HCT116 (cell line): ENCODE data around the gene SLC24A3. TPM values are rescaled to one million over a fixed set of nuclear protein-coding genes. Genes with fewer than 3 reads are reported as not detected.

Experiments used
- ATAC-seq: fragments of 200-7000 bp; cut with Tn5 transposase; 2 replicates; pipeline ENCODE4 v1.9.1; 2020; ENCODE audit warnings: mild to moderate bottlenecking, moderate library complexity
- BruUV-seq: library from RNA; stranded (reverse); fragments of 400-500 nt; replicated peaks from 2 replicates; lab custom pipeline; 2021; lab: Mats Ljungman, UMichigan
- CTCF ChIA-PET: fragments of 300-600 bp; sonication (Branson Sonifier 250); formaldehyde crosslinking; loops from one replicate; lab custom pipeline; 2021; ENCODE audit warnings: antibody characterized with exemption; lab: Charles Lee
- POLR2A ChIA-PET: fragments of 300-600, 350-600 bp; sonication (Branson Sonifier 250); formaldehyde crosslinking; loops from one replicate; lab custom pipeline; 2021; ENCODE audit warnings: antibody characterized with exemption; lab: Charles Lee
- RAD21 ChIA-PET, 2 experiments: fragments of 300-600 bp; sonication (Branson Sonifier 250); formaldehyde crosslinking; loops; one replicate each; lab custom pipeline; 2023; ENCODE audit warnings: low total read pairs in 2 of 2; ENCODE audit not compliant: uncharacterized antibody in 2 of 2, unreplicated experiment in 2 of 2, low non-redundant PET in 1 of 2; lab: Charles Lee
- DNase-seq: peaks from one replicate; pipeline ENCODE4 v3.0.0-alpha.2; 2010; ENCODE audit warnings: low read depth, low spot score
- H2AFZ ChIP-seq: fragments of 200-600 bp; shearing (Covaris generic), sonication (generic); 2 replicates; pipeline ENCODE4 v1.6.1; 2017; ENCODE audit warnings: low read depth, mixed run types, mixed read lengths, antibody characterized with exemption, low read length; ENCODE audit not compliant: poor library complexity, severe bottlenecking
- H3K27ac ChIP-seq: 2 replicates; pipeline ENCODE4 v1.5.1; 2012; ENCODE audit warnings: low read depth, low read length
- H3K27me3 ChIP-seq: fragments of 200-600 bp; sonication (generic); 2 replicates; pipeline ENCODE4 v1.6.1; 2016; ENCODE audit warnings: mixed run types, low read length, mixed read lengths; ENCODE audit not compliant: insufficient read depth
- H3K36me3 ChIP-seq, 2 experiments: fragments of 200-500 bp in 1 of 2; fragments of 200-600 bp in 1 of 2; sonication (Bioruptor generic) in 1 of 2; sonication (generic) in 1 of 2; 2 replicates each; pipeline versions ENCODE4 v1.5.1 to v1.6.1; 2014 to 2016; ENCODE audit warnings: low read length in 2 of 2, inconsistent platforms in 1 of 2, mixed read lengths in 1 of 2, mixed run types in 1 of 2; ENCODE audit not compliant: insufficient read depth in 2 of 2, control insufficient read depth in 1 of 2
- H3K4me1 ChIP-seq, 2 experiments: fragments of 200-600 bp in 1 of 2; sonication (generic) in 1 of 2; 2 replicates each; pipeline versions ENCODE4 v1.5.1 to v1.6.1; 2012 to 2017; ENCODE audit warnings: low read length in 2 of 2, inconsistent platforms in 1 of 2, mild to moderate bottlenecking in 1 of 2, mixed read lengths in 1 of 2, mixed run types in 1 of 2, moderate library complexity in 1 of 2; ENCODE audit not compliant: insufficient read depth in 2 of 2, control insufficient read depth in 1 of 2
- H3K4me2 ChIP-seq: fragments of 200-600 bp; sonication (generic); 2 replicates; pipeline ENCODE4 v1.6.1; 2017; ENCODE audit warnings: mixed run types, low read length, mixed read lengths
- H3K4me3 ChIP-seq, 2 experiments: fragments of 200-600 bp in 1 of 2; sonication (generic) in 1 of 2; replicated peaks in 1 of 2; 2 replicates each; pipeline ENCODE4 v1.5.1; 2011 to 2016; ENCODE audit warnings: low read length in 2 of 2, control low read depth in 1 of 2, low read depth in 1 of 2, mild to moderate bottlenecking in 1 of 2, mixed read lengths in 1 of 2, mixed run types in 1 of 2
- H3K79me2 ChIP-seq: fragments of 200-600 bp; sonication (generic); 2 replicates; pipeline ENCODE4 v1.6.1; 2017; ENCODE audit warnings: mild to moderate bottlenecking, mixed run types, low read length, moderate library complexity, mixed read lengths; ENCODE audit not compliant: insufficient read depth
- H3K9ac ChIP-seq: fragments of 200-600 bp; sonication (generic); 2 replicates; pipeline ENCODE4 v1.6.1; 2016; ENCODE audit warnings: low read length, mixed read lengths
- H3K9me2 ChIP-seq: fragments of 200-600 bp; sonication (generic), shearing (Covaris generic); 2 replicates; pipeline ENCODE4 v1.6.1; 2017; ENCODE audit warnings: mixed run types, mild to moderate bottlenecking, moderate library complexity; ENCODE audit not compliant: insufficient read depth
- H3K9me3 ChIP-seq, 2 experiments: fragments of 200-500 bp in 1 of 2; fragments of 200-600 bp in 1 of 2; sonication (Bioruptor generic) in 1 of 2; sonication (generic) in 1 of 2; 2 replicates each; pipeline ENCODE4 v1.6.1; 2014 to 2017; ENCODE audit warnings: low read length in 2 of 2, mixed read lengths in 2 of 2, inconsistent platforms in 1 of 2, low read depth in 1 of 2, mild to moderate bottlenecking in 1 of 2, mixed run types in 1 of 2, moderate library complexity in 1 of 2; ENCODE audit not compliant: control insufficient read depth in 1 of 2, insufficient read depth in 1 of 2
- H4K20me1 ChIP-seq: fragments of 200-600 bp; sonication (generic), shearing (Covaris generic); 2 replicates; pipeline ENCODE4 v1.6.1; 2017; ENCODE audit warnings: mixed run types, mild to moderate bottlenecking, moderate library complexity; ENCODE audit not compliant: insufficient read depth
- CBX3 ChIP-seq: IDR thresholded peaks from 2 replicates; pipeline ENCODE4 v1.6.1; 2012; ENCODE audit warnings: low read depth
- CEBPB ChIP-seq: IDR thresholded peaks from 2 replicates; pipeline ENCODE4 v1.6.1; 2012; ENCODE audit warnings: low read depth
- EGR1 ChIP-seq: IDR thresholded peaks from 2 replicates; pipeline ENCODE4 v1.6.1; 2012; ENCODE audit warnings: low read depth
- ELF1 ChIP-seq: IDR thresholded peaks from 2 replicates; pipeline ENCODE4 v1.6.1; 2012; ENCODE audit warnings: low read depth, borderline replicate concordance
- EZH2 ChIP-seq: fragments of 200-600 bp; sonication (generic); IDR thresholded peaks from 2 replicates; pipeline ENCODE4 v1.6.1; 2017; ENCODE audit warnings: antibody characterized with exemption, mixed run types
- EZH2phosphoT487 ChIP-seq: fragments of 200-600 bp; IDR thresholded peaks from 2 replicates; pipeline ENCODE4 v1.6.1; 2018; ENCODE audit warnings: antibody characterized with exemption, borderline replicate concordance
- FOSL1 ChIP-seq: IDR thresholded peaks from 2 replicates; pipeline ENCODE4 v1.6.1; 2012; ENCODE audit warnings: low read depth
- JUND ChIP-seq: IDR thresholded peaks from 2 replicates; pipeline ENCODE4 v1.6.1; 2012
- POLR2AphosphoS5 ChIP-seq: IDR thresholded peaks from 2 replicates; pipeline ENCODE4 v1.6.1; 2011; ENCODE audit warnings: mild to moderate bottlenecking, low read depth, low read length, moderate library complexity
- REST ChIP-seq: IDR thresholded peaks from 2 replicates; pipeline ENCODE4 v1.6.1; 2012; ENCODE audit warnings: low read depth
- SP1 ChIP-seq: IDR thresholded peaks from 2 replicates; pipeline ENCODE4 v1.6.1; 2012; ENCODE audit warnings: low read depth
- SRF ChIP-seq: IDR thresholded peaks from 2 replicates; pipeline ENCODE4 v1.6.1; 2012; ENCODE audit warnings: low read depth
- TCF7L2 ChIP-seq: IDR thresholded peaks from 2 replicates; pipeline ENCODE4 v1.7.0; 2011; ENCODE audit warnings: borderline replicate concordance, inconsistent platforms; ENCODE audit not compliant: insufficient read depth, insufficient read length; ENCODE audit errors: extremely low read depth
- YY1 ChIP-seq: IDR thresholded peaks from 2 replicates; pipeline ENCODE4 v1.6.1; 2011; ENCODE audit warnings: low read length, low read depth, moderate library complexity, mild to moderate bottlenecking; ENCODE audit not compliant: insufficient replicate concordance; ENCODE audit errors: extremely low read depth
- ZBTB33 ChIP-seq: IDR thresholded peaks from 2 replicates; pipeline ENCODE4 v1.6.1; 2011; ENCODE audit warnings: mild to moderate bottlenecking, low read length, moderate library complexity; ENCODE audit not compliant: insufficient replicate concordance; ENCODE audit errors: extremely low read depth
- ZFX ChIP-seq: fragments of 450-650 bp; IDR thresholded peaks from 2 replicates; pipeline ENCODE4 v1.6.1; 2017
- ZNF274 ChIP-seq: fragments of 200-500 bp; sonication (Bioruptor generic); IDR thresholded peaks from 2 replicates; pipeline ENCODE4 v1.6.1; 2014; ENCODE audit warnings: mild to moderate bottlenecking, low read depth, low read length, inconsistent platforms
- intact Hi-C: fragments of 100-400 bp; cut with micrococcal nuclease; formaldehyde crosslinking; loops from 2 replicates; pipeline ENCODE4 v1.10.0; 2022
- total RNA-seq: library from RNA; stranded (reverse); gene quantifications from one replicate; pipeline ENCODE4 v1.2.1, GENCODE V29; 2021; ENCODE audit not compliant: unreplicated experiment
- TF ChIP-seq, protein P1 (sequence below): IDR thresholded peaks from 2 replicates; pipeline ENCODE4 v1.6.1; 2012

SLC24A3 gene
- total RNA-seq, 1 experiment from 2014 or later, result not detected

DNA sequence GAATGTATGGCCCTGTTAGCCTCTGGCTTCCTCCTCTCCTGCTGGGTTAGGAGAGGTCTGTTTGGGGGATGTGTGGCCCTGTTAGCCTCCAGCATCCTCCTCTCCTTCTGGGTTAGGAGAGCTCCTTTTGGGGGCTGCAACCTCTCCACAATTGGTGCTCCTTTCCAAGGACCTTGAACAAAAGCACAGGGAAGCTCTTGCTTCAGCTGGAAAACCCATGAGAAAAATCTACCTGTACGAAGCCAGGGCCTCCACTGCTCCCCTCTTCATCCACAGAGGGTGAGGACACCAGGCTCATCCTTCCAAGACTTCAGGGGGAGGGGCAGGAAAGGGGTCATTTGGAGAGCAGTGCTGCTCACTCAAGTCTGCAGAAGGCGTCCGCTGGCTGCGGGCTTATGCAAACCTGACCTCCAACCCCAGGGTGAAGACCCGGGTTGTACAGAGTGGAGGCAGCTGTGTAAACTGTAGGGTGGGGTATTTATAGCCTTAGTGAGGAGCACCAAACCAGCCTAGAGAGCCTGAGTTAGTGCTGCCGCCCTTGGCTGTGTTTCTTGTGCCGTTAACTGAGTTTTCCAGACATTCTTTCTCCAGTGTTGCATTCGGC is 62.1 kb downstream of the SLC24A3 start:
- no TSS peak for BruUV-seq
- Histone ChIP-seq H3K4me1 (no peaks in the 10 kb centered on the region), H3K27ac (no peak overlapping the region), H3K4me2 (no peak overlapping the region), H3K9me2 (no peaks in the 10 kb centered on the region), H4K20me1 (no peaks in the 10 kb centered on the region), H2AFZ (no peak overlapping the region), H3K4me3 (no peak overlapping the region), H3K27me3 (no peaks in the 10 kb centered on the region), H3K79me2 (no peaks in the 10 kb centered on the region), H3K36me3 (no peaks in the 10 kb centered on the region), H3K9ac (no peak overlapping the region), H3K9me3 (no peaks in the 10 kb centered on the region; a peak in 2 of 4 replicates)
- ChIA-PET POLR2A (no interaction called here), RAD21 (no interaction called here), CTCF (no interaction called here)
- TF ChIP-seq TCF7L2 (no peak), SRF (no peak), EZH2 (no peak), ELF1 (no peak), EGR1 (no peak), ZBTB33 (no peak), CEBPB (no peak), REST (no peak), SP1 (no peak), ZFX (no peak), CBX3 (no peak), FOSL1 (no peak), ZNF274 (no peak), JUND (no peak), EZH2phosphoT487 (no peak), YY1 (no peak), POLR2AphosphoS5 (no peak)
- TF ChIP-seq, protein P1, sequence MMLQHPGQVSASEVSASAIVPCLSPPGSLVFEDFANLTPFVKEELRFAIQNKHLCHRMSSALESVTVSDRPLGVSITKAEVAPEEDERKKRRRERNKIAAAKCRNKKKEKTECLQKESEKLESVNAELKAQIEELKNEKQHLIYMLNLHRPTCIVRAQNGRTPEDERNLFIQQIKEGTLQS, result no peak
- DNase-seq (no peak), ATAC-seq (no peak)
- intact Hi-C loops, result no loop called here
